H1 (cell line): Measurements from ENCODE around the gene TNRC6A. TPM values are rescaled to one million over a fixed set of nuclear protein-coding genes. Genes with fewer than 3 reads are reported as not detected.

Source experiments
- CTCF ChIA-PET: fragments of 300-600 bp; sonication (Branson Sonifier 250); formaldehyde crosslinking; loops from one replicate; lab custom pipeline; 2021; ENCODE audit not compliant: partially characterized antibody; lab: Charles Lee
- POLR2A ChIA-PET: fragments of 300-600 bp; sonication (Branson Sonifier 250); formaldehyde crosslinking; loops from one replicate; lab custom pipeline; 2021; ENCODE audit warnings: inconsistent platforms; ENCODE audit not compliant: partially characterized antibody; lab: Charles Lee
- DNase-seq, 2 experiments: peaks; one replicate each; pipeline versions ENCODE4 v3.0.0 to v3.0.0-alpha.2; 2010 to 2022; ENCODE audit warnings: low spot score in 2 of 2, low read depth in 1 of 2, mixed read lengths in 1 of 2
- FAIRE-seq: peaks from 2 replicates; lab custom pipeline; 2011; peaks lifted over from hg19 to GRCh38; lab: Jason Lieb, UNC
- H2AFZ ChIP-seq: 2 replicates; pipeline ENCODE4 v1.8.1; 2012; ENCODE audit warnings: low read length, inconsistent platforms
- H2AK5ac ChIP-seq: 2 replicates; pipeline ENCODE4 v1.6.1; 2013; ENCODE audit warnings: low read depth, low read length
- H2BK120ac ChIP-seq: replicated peaks from 2 replicates; pipeline ENCODE3; 2013; ENCODE audit warnings: low read depth, low read length, inconsistent platforms
- H2BK12ac ChIP-seq: 2 replicates; pipeline ENCODE4 v1.6.1; 2013; ENCODE audit warnings: low read depth, low read length
- H2BK15ac ChIP-seq: 2 replicates; pipeline ENCODE4 v1.6.1; 2013; ENCODE audit warnings: low read length
- H2BK20ac ChIP-seq: 2 replicates; pipeline ENCODE4 v1.6.1; 2013; ENCODE audit warnings: low read length
- H2BK5ac ChIP-seq: 2 replicates; pipeline ENCODE4 v1.6.1; 2013; ENCODE audit warnings: low read depth, low read length
- H3K14ac ChIP-seq: 2 replicates; pipeline ENCODE4 v1.6.1; 2013; ENCODE audit warnings: inconsistent platforms; ENCODE audit not compliant: insufficient read length
- H3K18ac ChIP-seq: 2 replicates; pipeline ENCODE4 v1.6.1; 2013; ENCODE audit warnings: low read length; ENCODE audit errors: extremely low read depth
- H3K23ac ChIP-seq: 2 replicates; pipeline ENCODE4 v1.6.1; 2013; ENCODE audit warnings: inconsistent platforms; ENCODE audit not compliant: insufficient read length
- H3K23me2 ChIP-seq: 2 replicates; pipeline ENCODE4 v1.6.1; 2013; ENCODE audit warnings: low read depth, low read length
- H3K27ac ChIP-seq: 2 replicates; pipeline ENCODE4 v1.6.1; 2011; ENCODE audit warnings: low read depth, low read length, inconsistent platforms
- H3K27me3 ChIP-seq, 4 experiments: replicated peaks in 1 of 4; 1 replicate in 1 of 4; 2 replicates in 3 of 4; pipeline versions ENCODE4 v1.6.1 to v1.8.1; 2011 to 2013; ENCODE audit warnings: low read length in 3 of 4, mild to moderate bottlenecking in 3 of 4, inconsistent platforms in 2 of 4, mixed read lengths in 2 of 4, moderate library complexity in 1 of 4; ENCODE audit not compliant: control insufficient read depth in 3 of 4, insufficient read depth in 3 of 4; ENCODE audit errors: extremely low read depth in 1 of 4
- H3K36me3 ChIP-seq, 4 experiments: 2 replicates each; pipeline versions ENCODE4 v1.6.1 to v1.8.1; 2011 to 2013; ENCODE audit warnings: mild to moderate bottlenecking in 4 of 4, low read length in 3 of 4, moderate library complexity in 2 of 4, control low read depth in 1 of 4, inconsistent platforms in 1 of 4; ENCODE audit not compliant: insufficient read depth in 4 of 4, control insufficient read depth in 2 of 4
- H3K4ac ChIP-seq: replicated peaks from 2 replicates; pipeline ENCODE3; 2013; ENCODE audit warnings: low read length, low read depth, mixed read lengths, inconsistent platforms; ENCODE audit not compliant: insufficient read length
- H3K4me1 ChIP-seq, 4 experiments: replicated peaks in 1 of 4; 1 replicate in 1 of 4; 2 replicates in 3 of 4; pipeline versions ENCODE4 v1.6.1 to v1.8.1; 2011 to 2013; ENCODE audit warnings: low read length in 3 of 4, inconsistent platforms in 2 of 4, mixed read lengths in 1 of 4; ENCODE audit not compliant: insufficient read depth in 4 of 4, control insufficient read depth in 3 of 4
- H3K4me2 ChIP-seq, 2 experiments: 2 replicates each; pipeline versions ENCODE4 v1.6.1 to v1.8.1; 2011 to 2013; ENCODE audit warnings: low read depth in 2 of 2, low read length in 2 of 2, control low read depth in 1 of 2, inconsistent platforms in 1 of 2, mild to moderate bottlenecking in 1 of 2; ENCODE audit not compliant: insufficient read depth in 1 of 2
- H3K4me3 ChIP-seq, 4 experiments: fragments of 200-600, 300-600 bp in 1 of 4; sonication (generic), shearing (Covaris generic), sonication (Bioruptor Twin) in 1 of 4; 2 replicates each; pipeline versions ENCODE4 v1.5.1 to v1.8.1; 2011 to 2016; ENCODE audit warnings: low read length in 4 of 4, low read depth in 3 of 4, control low read depth in 2 of 4, inconsistent platforms in 2 of 4, mild to moderate bottlenecking in 2 of 4, mixed read lengths in 1 of 4, moderate library complexity in 1 of 4; ENCODE audit not compliant: insufficient read depth in 2 of 4; ENCODE audit errors: extremely low read depth in 1 of 4
- H3K56ac ChIP-seq: replicated peaks from 2 replicates; pipeline ENCODE3; 2013; ENCODE audit warnings: low read depth, mild to moderate bottlenecking, mixed read lengths, low read length, inconsistent platforms; ENCODE audit not compliant: insufficient read length
- H3K79me1 ChIP-seq: 2 replicates; pipeline ENCODE4 v1.6.1; 2013; ENCODE audit warnings: low read depth, low read length, control low read depth
- H3K79me2 ChIP-seq, 2 experiments: 2 replicates each; pipeline versions ENCODE4 v1.6.1 to v1.8.1; 2012 to 2013; ENCODE audit warnings: low read length in 2 of 2, mild to moderate bottlenecking in 2 of 2, inconsistent platforms in 1 of 2; ENCODE audit not compliant: insufficient read depth in 2 of 2, control insufficient read depth in 1 of 2
- H3K9ac ChIP-seq, 4 experiments: replicated peaks in 1 of 4; 1 replicate in 1 of 4; 2 replicates in 3 of 4; pipeline versions ENCODE4 v1.6.1 to v1.8.1; 2011 to 2013; ENCODE audit warnings: low read depth in 3 of 4, low read length in 3 of 4, control low read depth in 2 of 4, mild to moderate bottlenecking in 2 of 4, moderate library complexity in 2 of 4, inconsistent platforms in 1 of 4; ENCODE audit errors: extremely low read depth in 1 of 4
- H3K9me3 ChIP-seq, 2 experiments: 2 replicates each; pipeline versions ENCODE4 v1.6.1 to v1.8.1; 2012 to 2013; ENCODE audit warnings: mild to moderate bottlenecking in 2 of 2, moderate library complexity in 2 of 2, control low read depth in 1 of 2, inconsistent platforms in 1 of 2, low read depth in 1 of 2, low read length in 1 of 2, mixed read lengths in 1 of 2; ENCODE audit not compliant: insufficient read depth in 2 of 2
- H4K20me1 ChIP-seq, 2 experiments: replicated peaks in 1 of 2; 2 replicates each; pipeline versions ENCODE3 to v1.8.1; 2011 to 2013; ENCODE audit warnings: inconsistent platforms in 2 of 2, low read length in 2 of 2, mild to moderate bottlenecking in 1 of 2; ENCODE audit not compliant: insufficient read depth in 2 of 2, control insufficient read depth in 1 of 2
- H4K5ac ChIP-seq: 2 replicates; pipeline ENCODE4 v1.6.1; 2013; ENCODE audit warnings: low read length, low read depth, mixed read lengths, inconsistent platforms; ENCODE audit not compliant: insufficient read length
- H4K8ac ChIP-seq: 2 replicates; pipeline ENCODE4 v1.8.0; 2013; ENCODE audit warnings: mild to moderate bottlenecking, moderate library complexity, low read length, inconsistent platforms; ENCODE audit not compliant: insufficient read depth; ENCODE audit errors: extremely low read depth
- H4K91ac ChIP-seq: replicated peaks from 2 replicates; pipeline ENCODE3; 2013; ENCODE audit warnings: low read length, mixed read lengths, inconsistent platforms; ENCODE audit not compliant: insufficient read length
- JUND ChIP-seq: IDR thresholded peaks from 2 replicates; pipeline ENCODE4 v1.6.1; 2011; ENCODE audit warnings: mild to moderate bottlenecking, improper control_type of control experiment, low read length
- polyA plus RNA-seq, 7 experiments: library from polyadenylated mRNA; depleted of rRNA in 3 of 7; stranded (reverse) in 5 of 7; unstranded in 2 of 7; fragments of >200 nt in 5 of 7; fragments of 200-250 nt in 2 of 7; gene quantifications; 1 replicate in 5 of 7; 2 replicates in 1 of 7; 4 replicates in 1 of 7; pipeline versions ENCODE4 v1.2.1 to v1.2.3, GENCODE V29; 2011 to 2013; ENCODE audit warnings: missing spikeins in 2 of 7, mixed read lengths in 2 of 7
- total RNA-seq: library from RNA; stranded (reverse); fragmentation: NEBNext Ultra II Directional; extraction: Animal tissue kit (Norgen Biotek cat#: 25700); gene quantifications from 2 replicates; pipeline ENCODE4 v1.2.1, GENCODE V29; 2021

TNRC6A gene
- total and polyA plus RNA-seq, 2 of the 8 experiments (the other 6 are each of a cell fraction or from before 2014, with no cell fraction given) = 67.6 to 103 TPM

DNA sequence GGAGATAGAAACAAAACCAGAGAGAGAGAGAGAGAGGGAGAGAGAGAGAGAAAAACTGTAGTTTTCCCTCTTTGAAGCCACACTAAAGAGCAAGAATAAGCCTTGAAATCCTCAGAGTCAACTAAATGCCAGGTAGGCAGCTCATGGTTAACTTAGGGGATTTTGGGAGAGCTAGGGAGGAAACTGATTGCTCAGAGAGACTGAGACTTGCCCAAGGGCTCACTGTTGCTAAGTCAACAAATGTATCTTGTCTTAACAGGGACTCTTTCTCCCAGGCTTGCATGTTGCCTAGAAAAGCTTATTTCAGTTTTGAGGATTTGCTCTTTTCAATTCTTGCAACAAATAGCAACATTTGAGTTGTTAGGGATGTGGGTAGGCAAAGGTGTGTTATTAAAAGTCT is 111.8 kb downstream of the TNRC6A start:
- no peak overlapping the region for H3K4me2 ChIP-seq
- no peak overlapping the region for H4K8ac ChIP-seq
- no peak overlapping the region for H3K4me3 ChIP-seq
- no peak overlapping the region for H2AFZ ChIP-seq
- no peaks in the 10 kb centered on the region for H3K79me1 ChIP-seq
- TF ChIP-seq JUND = no peak
- TF ChIP-seq, all 59 proteins: peak for 0
- H2BK15ac ChIP-seq = no peak overlapping the region
- H3K36me3 ChIP-seq = no peaks in the 10 kb centered on the region
- no peaks in the 10 kb centered on the region for H3K27me3 ChIP-seq
- no peak overlapping the region for H2AK5ac ChIP-seq
- no peak overlapping the region for H2BK5ac ChIP-seq
- H2BK12ac ChIP-seq = no peak overlapping the region
- no peaks in the 10 kb centered on the region for H4K20me1 ChIP-seq
- no peak overlapping the region for H3K56ac ChIP-seq
- H3K14ac ChIP-seq = no peak overlapping the region
- H3K4ac ChIP-seq = no peak overlapping the region
- no peak overlapping the region for H3K23ac ChIP-seq
- H3K4me1 ChIP-seq = no peaks in the 10 kb centered on the region
- H3K27ac ChIP-seq = no peak overlapping the region
- no peak overlapping the region for H4K5ac ChIP-seq
- no peaks in the 10 kb centered on the region for H3K23me2 ChIP-seq
- POLR2A ChIA-PET = no interaction called here
- H2BK120ac ChIP-seq = no peak overlapping the region
- no peaks in the 10 kb centered on the region for H3K9me3 ChIP-seq
- FAIRE-seq (no peak), DNase-seq (no peak)
- H3K79me2 ChIP-seq = no peaks in the 10 kb centered on the region
- no peak overlapping the region for H2BK20ac ChIP-seq
- CTCF ChIA-PET = no interaction called here
- H3K18ac ChIP-seq = no peak overlapping the region
- H4K91ac ChIP-seq = no peak overlapping the region
- H3K9ac ChIP-seq = no peak overlapping the region
